HepG2 (cell line): Measurements from ENCODE around the gene ARIH2. TPM values are rescaled to one million over a fixed set of nuclear protein-coding genes. Genes with fewer than 3 reads are reported as not detected.

Experiments used
- ARNT ChIP-seq: fragments of 450-650 bp; IDR thresholded peaks from 2 replicates; pipeline ENCODE4 v1.6.1; 2017
- CC2D1A ChIP-seq: sonication (generic); formaldehyde crosslinking; IDR thresholded peaks from 2 replicates; pipeline ENCODE4 v1.8.1; 2023; ENCODE audit warnings: mild to moderate bottlenecking, missing genetic modification reagents
- DBP ChIP-seq: sonication (generic); formaldehyde crosslinking; IDR thresholded peaks from 2 replicates; pipeline ENCODE4 v1.4.0; 2020; ENCODE audit warnings: missing genetic modification reagents; ENCODE audit errors: not compliant biosample characterization
- DDIT3 ChIP-seq: sonication (generic); formaldehyde crosslinking; IDR thresholded peaks from 2 replicates; pipeline ENCODE4 v1.4.0; 2020; ENCODE audit warnings: mild to moderate bottlenecking, missing genetic modification reagents
- ELF4 ChIP-seq: sonication (generic); formaldehyde crosslinking; IDR thresholded peaks from 2 replicates; pipeline ENCODE4 v1.5.0; 2020; ENCODE audit warnings: missing genetic modification reagents, mild to moderate bottlenecking, moderate library complexity, borderline replicate concordance
- ELK4 ChIP-seq: sonication (generic); formaldehyde crosslinking; IDR thresholded peaks from 2 replicates; pipeline ENCODE4 v1.9.0; 2021; ENCODE audit warnings: missing genetic modification reagents, borderline replicate concordance
- SNAPC4 ChIP-seq: sonication (generic); formaldehyde crosslinking; IDR thresholded peaks from 2 replicates; pipeline ENCODE4 v1.4.0; 2020; ENCODE audit warnings: mild to moderate bottlenecking, missing genetic modification reagents
- SPEN ChIP-seq: sonication (generic); formaldehyde crosslinking; IDR thresholded peaks from 2 replicates; pipeline ENCODE4 v1.5.1; 2020; ENCODE audit warnings: low read depth, mild to moderate bottlenecking, missing genetic modification reagents
- ZBTB34 ChIP-seq: sonication (generic); formaldehyde crosslinking; IDR thresholded peaks from 2 replicates; pipeline ENCODE4 v1.8.0; 2022; ENCODE audit warnings: mild to moderate bottlenecking, missing genetic modification reagents
- ZFP62 ChIP-seq: sonication (generic); formaldehyde crosslinking; IDR thresholded peaks from 2 replicates; pipeline ENCODE4 v1.4.0; 2020; ENCODE audit warnings: missing genetic modification reagents
- ZNF558 ChIP-seq: sonication (generic); formaldehyde crosslinking; IDR thresholded peaks from 2 replicates; pipeline ENCODE4 v1.9.0; 2022; ENCODE audit warnings: mild to moderate bottlenecking, missing genetic modification reagents, borderline replicate concordance
- ZNF780A ChIP-seq: sonication (generic); formaldehyde crosslinking; IDR thresholded peaks from 2 replicates; pipeline ENCODE4 v1.8.0; 2022; ENCODE audit warnings: mild to moderate bottlenecking, missing genetic modification reagents, moderate library complexity
- ZNF891 ChIP-seq: sonication (generic); formaldehyde crosslinking; IDR thresholded peaks from 2 replicates; pipeline ENCODE4 v1.5.0; 2020; ENCODE audit warnings: mild to moderate bottlenecking, missing genetic modification reagents
- polyA plus RNA-seq, 8 experiments: library from polyadenylated mRNA; depleted of rRNA in 3 of 8; stranded (reverse) in 7 of 8; unstranded in 1 of 8; fragments of >200 nt; fragmentation: Illumina TruSeq in 4 of 8; extraction: Trizol in 4 of 8; gene quantifications; 2 replicates each; pipeline versions ENCODE4 v1.2.1 to v1.2.3, GENCODE V29; 2011 to 2016; ENCODE audit warnings: low read depth in 4 of 8, missing spikeins in 1 of 8, mixed read lengths in 1 of 8; ENCODE audit not compliant: insufficient read depth in 1 of 8
- total RNA-seq, 5 experiments: library from RNA; depleted of rRNA; stranded (reverse); fragments of >200 nt; fragmentation: Illumina TruSeq; extraction: Trizol; gene quantifications; 2 replicates each; pipeline ENCODE4 v1.2.3, GENCODE V29; 2016; ENCODE audit warnings: low read depth in 1 of 5
- TF ChIP-seq, protein P1 (sequence below): IDR thresholded peaks from 2 replicates; pipeline ENCODE4 v1.4.0; 2020; ENCODE audit warnings: mild to moderate bottlenecking, missing genetic modification reagents
- TF ChIP-seq, protein P2 (sequence below): sonication (generic); formaldehyde crosslinking; IDR thresholded peaks from 2 replicates; pipeline ENCODE4 v1.5.0; 2020; ENCODE audit warnings: missing genetic modification reagents

ARIH2 gene
- total and polyA plus RNA-seq, 2 of the 13 experiments (the other 11 are each of a cell fraction or from before 2014, with no cell fraction given): 64.8 to 83.3 TPM

DNA sequence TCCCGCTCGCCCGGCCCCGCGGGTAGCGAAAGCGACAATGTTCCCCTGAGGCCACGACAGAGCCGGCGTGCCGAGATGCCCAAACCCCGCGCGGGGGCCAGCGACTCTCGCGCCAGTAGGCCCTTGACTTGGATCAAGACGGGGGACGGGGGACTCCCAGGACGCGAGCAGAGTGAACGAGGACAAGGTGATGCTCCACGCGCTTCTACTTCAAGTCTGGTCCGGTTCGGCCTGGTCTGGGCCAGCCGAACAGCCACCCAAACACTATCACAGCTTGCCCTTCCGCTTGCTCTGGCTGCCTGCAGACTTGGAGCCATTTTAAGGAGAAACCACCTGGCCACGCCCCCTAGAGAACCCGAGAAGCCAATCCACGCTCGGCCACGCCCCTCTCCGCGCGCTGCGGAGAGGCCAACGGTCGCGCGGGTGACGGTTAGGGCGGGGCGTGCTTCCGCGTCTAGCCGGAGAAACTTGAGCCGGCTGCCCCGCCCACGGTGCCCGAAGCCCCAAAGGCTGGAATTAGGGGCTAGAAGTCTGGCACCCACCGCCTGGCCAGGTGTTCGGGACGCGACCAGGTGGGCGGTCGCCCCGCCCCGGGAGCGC, 102.7 kb downstream of the ARIH2 start (continued):
- TF ChIP-seq DBP (CRISPR knock-in tag) (no peak), CC2D1A (CRISPR knock-in tag) (peak; percentile 60; the same call in 1 of the 2 replicates), SNAPC4 (CRISPR knock-in tag) (no peak), SPEN (no peak), DDIT3 (CRISPR knock-in tag) (no peak), ZNF891 (CRISPR knock-in tag) (peak; percentile 99), ZBTB34 (no peak), ZNF780A (no peak), ZNF558 (peak; percentile 85; the same call in 1 of the 2 replicates), ELF4 (peak; percentile 72; the same call in 1 of the 2 replicates), ZFP62 (no peak), ELK4 (CRISPR knock-in tag) (0 out of 2 replicates have a peak, but pooled peaks have one; percentile 36), ARNT (no peak)
- TF ChIP-seq, protein P1, sequence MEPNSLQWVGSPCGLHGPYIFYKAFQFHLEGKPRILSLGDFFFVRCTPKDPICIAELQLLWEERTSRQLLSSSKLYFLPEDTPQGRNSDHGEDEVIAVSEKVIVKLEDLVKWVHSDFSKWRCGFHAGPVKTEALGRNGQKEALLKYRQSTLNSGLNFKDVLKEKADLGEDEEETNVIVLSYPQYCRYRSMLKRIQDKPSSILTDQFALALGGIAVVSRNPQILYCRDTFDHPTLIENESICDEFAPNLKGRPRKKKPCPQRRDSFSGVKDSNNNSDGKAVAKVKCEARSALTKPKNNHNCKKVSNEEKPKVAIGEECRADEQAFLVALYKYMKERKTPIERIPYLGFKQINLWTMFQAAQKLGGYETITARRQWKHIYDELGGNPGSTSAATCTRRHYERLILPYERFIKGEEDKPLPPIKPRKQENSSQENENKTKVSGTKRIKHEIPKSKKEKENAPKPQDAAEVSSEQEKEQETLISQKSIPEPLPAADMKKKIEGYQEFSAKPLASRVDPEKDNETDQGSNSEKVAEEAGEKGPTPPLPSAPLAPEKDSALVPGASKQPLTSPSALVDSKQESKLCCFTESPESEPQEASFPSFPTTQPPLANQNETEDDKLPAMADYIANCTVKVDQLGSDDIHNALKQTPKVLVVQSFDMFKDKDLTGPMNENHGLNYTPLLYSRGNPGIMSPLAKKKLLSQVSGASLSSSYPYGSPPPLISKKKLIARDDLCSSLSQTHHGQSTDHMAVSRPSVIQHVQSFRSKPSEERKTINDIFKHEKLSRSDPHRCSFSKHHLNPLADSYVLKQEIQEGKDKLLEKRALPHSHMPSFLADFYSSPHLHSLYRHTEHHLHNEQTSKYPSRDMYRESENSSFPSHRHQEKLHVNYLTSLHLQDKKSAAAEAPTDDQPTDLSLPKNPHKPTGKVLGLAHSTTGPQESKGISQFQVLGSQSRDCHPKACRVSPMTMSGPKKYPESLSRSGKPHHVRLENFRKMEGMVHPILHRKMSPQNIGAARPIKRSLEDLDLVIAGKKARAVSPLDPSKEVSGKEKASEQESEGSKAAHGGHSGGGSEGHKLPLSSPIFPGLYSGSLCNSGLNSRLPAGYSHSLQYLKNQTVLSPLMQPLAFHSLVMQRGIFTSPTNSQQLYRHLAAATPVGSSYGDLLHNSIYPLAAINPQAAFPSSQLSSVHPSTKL (CRISPR knock-in tag): peak; percentile 35; the same call in 1 of the 2 replicates
- TF ChIP-seq, protein P2, sequence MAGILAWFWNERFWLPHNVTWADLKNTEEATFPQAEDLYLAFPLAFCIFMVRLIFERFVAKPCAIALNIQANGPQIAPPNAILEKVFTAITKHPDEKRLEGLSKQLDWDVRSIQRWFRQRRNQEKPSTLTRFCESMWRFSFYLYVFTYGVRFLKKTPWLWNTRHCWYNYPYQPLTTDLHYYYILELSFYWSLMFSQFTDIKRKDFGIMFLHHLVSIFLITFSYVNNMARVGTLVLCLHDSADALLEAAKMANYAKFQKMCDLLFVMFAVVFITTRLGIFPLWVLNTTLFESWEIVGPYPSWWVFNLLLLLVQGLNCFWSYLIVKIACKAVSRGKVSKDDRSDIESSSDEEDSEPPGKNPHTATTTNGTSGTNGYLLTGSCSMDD (CRISPR knock-in tag): no peak
